ENCODE measurements around the gene IFNB1.

- TF ChIP-seq CTCF (IDR thresholded peaks at IDR 0.05 in 2 of 3, conservative IDR thresholded peaks at IDR 0.05 in 1 of 3; ENCODE audit: borderline replicate concordance in 1 of 3, insufficient read depth in 1 of 3, low read depth in 2 of 3, low read length in 2 of 3) = no peak
- no peak for TF ChIP-seq CBX3 (IDR thresholded peaks at IDR 0.05; ENCODE audit: low read depth)
- TF ChIP-seq RAD21 (IDR thresholded peaks at IDR 0.05; ENCODE audit: low read depth) = no peak
- no peak for TF ChIP-seq POLR2AphosphoS5 (IDR thresholded peaks at IDR 0.05; ENCODE audit: low read depth, low read length)
Observed at GRCh38 chr9:21121595-21122251, 44.0 kb upstream of the IFNB1 start.
